GM19043 (cell line): ENCODE measurements around the gene OSBPL1A.

Source experiments
- ATAC-seq: cut with Tn5 transposase; IDR thresholded peaks from one replicate; pipeline ENCODE4 v1.9.1; 2021; ENCODE audit warnings: low read depth; ENCODE audit not compliant: unreplicated experiment

Gene OSBPL1A

DNA sequence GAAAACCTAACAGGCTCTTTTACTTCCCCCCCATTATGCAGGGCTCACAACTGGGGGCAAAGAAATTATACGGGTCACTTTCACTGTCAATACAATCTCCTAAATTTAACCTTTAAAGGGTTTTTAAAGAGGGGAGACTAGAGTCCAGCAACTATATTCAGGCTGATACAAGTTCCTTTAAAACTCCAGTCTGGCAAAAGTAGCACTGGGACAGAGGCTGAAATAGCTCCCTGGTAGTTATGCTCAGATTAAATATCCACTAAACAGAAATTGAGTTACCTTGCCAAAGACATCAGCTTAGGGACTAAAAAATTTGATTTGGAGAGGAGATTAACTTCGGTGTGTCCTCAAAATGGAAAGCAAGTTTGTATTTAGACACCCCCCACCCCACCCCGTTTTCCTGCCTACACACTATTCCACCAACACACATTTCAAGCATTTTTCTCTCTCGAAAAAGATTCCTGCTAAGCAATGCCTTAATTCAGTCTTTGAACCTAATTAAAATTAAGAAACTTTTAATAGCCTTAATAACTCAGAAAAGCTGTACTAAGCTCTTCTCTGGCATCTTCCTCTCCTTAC is 127.2 kb downstream of the OSBPL1A start:
- ATAC-seq = no peak

GRCh38 chr18:24268784-24269550 is 128.7 kb downstream of the OSBPL1A start:
- no peak for ATAC-seq

DNA sequence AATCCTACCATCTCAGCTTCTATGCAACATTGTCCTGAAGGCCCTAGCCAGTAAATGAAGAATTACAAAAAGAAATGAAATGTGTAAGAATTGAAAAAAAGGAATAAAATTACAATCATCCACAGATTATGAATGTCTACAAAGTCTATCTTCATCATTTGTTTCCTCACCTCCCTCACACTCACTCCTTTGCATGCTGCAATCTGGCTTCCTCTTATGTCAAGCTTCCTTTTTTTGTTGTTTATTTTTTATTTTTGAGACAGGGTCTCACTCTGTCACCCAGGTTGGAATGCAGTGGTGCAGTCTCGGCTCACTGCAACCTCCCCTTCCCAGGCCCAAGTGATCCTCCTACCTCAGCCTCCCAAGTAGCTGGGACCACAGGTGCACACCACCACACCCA is 129.7 kb downstream of the OSBPL1A start:
- no peak for ATAC-seq

DNA sequence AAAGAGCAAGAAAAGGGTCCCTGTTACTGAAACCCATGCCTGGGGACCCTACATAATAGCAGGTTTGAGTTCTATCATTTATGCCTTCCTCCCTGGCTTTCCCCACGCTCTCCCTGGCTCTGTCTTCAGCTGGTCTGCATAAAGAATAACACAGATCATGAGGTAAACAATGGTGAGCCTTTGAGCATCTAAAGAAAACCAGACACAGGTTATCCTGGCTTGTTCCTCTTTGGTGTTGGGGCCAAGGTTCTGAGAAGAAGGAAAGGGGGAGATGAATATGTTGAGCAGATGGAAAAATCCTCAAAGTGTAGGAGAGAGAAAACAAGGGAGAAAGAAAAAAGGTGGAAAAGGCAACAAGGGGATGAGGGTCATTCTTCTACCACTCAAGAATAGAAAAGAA is 131.5 kb downstream of the OSBPL1A start:
- no peak for ATAC-seq

GRCh38 chr18:24265502-24266064 is 132.0 kb downstream of the OSBPL1A start:
- no peak for ATAC-seq

DNA sequence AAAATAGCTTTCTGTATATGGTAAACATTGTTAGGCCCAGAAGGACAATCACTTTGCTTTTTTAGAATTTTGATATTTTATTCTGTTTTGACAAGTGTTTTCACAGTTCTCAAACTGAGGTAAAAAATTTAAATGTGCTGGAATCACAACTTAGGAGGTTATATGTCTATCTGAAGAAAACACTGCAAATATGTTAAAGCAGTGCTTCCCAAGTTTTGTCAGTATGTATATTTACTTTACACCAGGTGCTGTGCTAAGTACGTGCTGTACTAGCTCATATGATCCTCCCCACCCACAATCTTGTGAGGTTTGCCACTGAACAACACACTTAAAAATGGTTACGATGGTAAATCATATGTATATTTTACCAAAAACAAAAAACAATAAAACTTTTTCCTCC is 134.6 kb downstream of the OSBPL1A start:
- ATAC-seq = no peak

DNA sequence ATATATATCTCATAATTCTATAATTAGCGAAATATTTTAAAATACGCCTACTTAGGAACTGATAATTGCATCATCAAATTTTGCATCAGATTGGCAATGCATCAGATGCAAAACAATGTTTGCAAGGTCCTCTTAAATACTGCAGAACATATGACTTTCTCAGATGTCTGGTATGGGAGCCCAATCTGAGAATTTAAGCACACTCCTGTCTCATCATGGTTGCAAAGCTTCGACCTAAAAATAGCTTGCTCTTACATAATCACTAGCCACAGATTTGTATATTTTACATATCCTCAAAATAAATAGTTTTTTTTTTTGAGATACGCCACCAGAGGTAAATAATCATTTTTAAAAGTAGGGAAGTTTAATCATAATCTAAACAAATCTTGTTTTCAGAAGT is 135.5 kb downstream of the OSBPL1A start:
- ATAC-seq = no peak

DNA sequence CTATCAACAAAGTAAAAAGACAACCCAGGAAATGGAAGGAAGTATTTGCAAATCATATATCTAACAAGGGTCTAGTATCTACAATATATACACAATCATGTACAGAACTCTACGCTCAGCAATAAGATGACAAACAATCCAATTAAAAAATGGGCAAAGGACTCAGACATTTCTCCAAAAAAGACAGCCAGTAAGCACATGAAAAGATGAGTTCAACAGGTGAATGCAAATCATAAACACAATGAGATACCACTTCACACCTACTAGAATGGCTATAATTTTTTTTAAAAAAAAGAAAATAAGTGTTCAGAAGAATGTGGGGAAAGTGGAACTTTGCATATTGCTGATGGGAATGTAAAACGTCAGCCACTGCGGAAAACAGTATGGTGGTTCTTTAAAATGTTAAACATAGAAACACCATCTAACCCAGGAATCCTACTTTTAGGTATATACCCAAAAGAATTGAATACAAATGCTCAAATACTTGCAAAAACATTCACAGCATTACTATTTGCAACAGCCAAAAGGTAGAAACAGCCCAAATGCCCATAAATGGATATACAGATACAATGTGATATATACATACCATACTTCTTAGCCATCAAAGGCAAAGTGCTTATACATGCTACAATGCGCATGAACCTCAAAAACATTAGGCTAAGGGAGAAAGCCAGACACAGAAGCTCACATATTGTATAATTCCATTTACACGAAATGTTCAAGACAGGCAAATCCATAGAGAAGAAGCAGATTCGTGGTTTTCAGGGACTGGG is 137.6 kb downstream of the OSBPL1A start:
- ATAC-seq = no peak

DNA sequence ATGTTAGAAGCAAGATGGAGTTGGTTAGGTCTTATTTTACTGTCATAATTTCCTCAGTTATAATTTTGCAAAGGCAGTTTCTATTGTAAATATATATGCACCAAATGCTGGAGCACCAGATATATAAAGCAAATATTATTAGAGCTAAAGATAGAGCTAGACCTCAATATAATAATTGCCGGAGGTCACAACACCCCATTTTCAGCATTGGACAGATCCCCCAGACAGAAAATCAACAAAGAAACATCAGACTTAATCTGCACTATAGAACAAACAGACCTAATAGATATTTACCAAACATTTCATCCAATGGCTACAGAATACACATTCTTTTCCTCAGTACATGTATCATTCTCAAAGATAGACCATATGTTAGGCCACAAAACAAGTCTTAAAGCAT is 143.6 kb downstream of the OSBPL1A start:
- ATAC-seq = no peak

GRCh38 chr18:24249716-24250115 is 147.9 kb downstream of the OSBPL1A start:
- no peak for ATAC-seq

DNA sequence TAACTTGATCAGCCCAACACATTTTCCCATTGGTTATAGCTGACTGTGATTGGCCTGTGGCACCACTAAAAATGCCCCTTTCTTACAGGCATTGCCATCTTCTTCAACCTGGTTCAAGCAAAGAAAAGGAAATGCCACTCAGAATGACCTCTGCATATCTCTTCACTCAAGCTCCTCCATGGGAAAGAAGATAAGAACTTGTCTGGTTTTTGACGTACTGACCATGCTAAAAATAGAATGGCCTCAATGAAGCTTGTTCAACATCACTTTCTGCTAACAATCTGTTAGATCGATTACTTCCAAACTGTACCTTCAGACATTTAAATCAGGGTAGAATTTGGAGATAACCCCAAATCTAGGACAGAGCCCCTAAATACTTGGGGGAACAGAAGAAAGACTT is 149.3 kb downstream of the OSBPL1A start:
- no peak for ATAC-seq

- peak; percentile 81 for ATAC-seq
These were observed 151.5 kb downstream of the OSBPL1A start for GRCh38 chr18:24246143-24246542.

- no peak for ATAC-seq
These were observed 152.9 kb downstream of the OSBPL1A start for GRCh38 chr18:24244698-24245097.

GRCh38 chr18:24243677-24244076 is 153.9 kb downstream of the OSBPL1A start:
- no peak for ATAC-seq

DNA sequence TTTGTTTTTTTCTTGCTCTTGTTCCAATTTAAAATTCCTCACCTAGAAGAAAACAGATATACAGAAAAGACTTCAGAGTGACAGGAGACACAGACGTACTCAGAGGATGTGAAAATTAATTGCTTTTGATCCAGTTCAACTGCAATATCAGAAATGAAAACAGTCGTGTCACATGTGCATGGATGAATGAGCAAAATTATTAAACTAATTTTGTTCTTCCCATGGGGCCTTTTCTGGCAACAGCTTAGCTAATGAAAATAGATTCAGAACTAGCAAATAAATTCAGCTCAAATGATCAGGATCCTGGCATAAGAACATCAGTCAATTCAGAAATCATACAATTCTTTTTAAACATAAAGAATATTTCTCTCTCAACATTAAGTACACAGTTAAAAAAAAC is 158.3 kb downstream of the OSBPL1A start:
- ATAC-seq = no peak

DNA sequence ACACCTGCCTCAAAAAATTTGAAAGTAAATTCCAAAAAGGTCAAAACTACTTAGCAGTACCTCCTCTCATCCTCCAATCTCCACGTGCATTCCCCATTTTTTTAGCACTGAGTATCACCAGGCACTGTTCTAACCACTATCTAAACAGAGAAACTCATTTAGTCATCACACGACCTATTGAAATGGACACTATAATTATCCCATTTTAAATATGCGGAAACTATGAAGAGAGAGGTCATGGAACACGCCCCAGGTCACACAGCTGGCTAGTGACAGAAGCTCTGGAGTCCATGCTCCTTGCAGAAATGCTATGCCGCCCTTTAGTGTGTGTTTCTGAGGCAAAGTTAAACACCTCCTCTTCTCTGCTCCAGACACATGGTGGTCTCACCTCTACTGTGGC is 159.2 kb downstream of the OSBPL1A start:
- no peak for ATAC-seq

GRCh38 chr18:24234850-24235418 is 162.7 kb downstream of the OSBPL1A start:
- no peak for ATAC-seq

- no peak for ATAC-seq
These were observed 163.3 kb downstream of the OSBPL1A start for GRCh38 chr18:24234330-24234729.

- ATAC-seq = no peak
These were observed 164.8 kb downstream of the OSBPL1A start for GRCh38 chr18:24232800-24233199.

- no peak for ATAC-seq
These were observed 165.6 kb downstream of the OSBPL1A start for GRCh38 chr18:24231773-24232735.
